ENCODE data around the gene PNPLA8.

Gene PNPLA8

DNA sequence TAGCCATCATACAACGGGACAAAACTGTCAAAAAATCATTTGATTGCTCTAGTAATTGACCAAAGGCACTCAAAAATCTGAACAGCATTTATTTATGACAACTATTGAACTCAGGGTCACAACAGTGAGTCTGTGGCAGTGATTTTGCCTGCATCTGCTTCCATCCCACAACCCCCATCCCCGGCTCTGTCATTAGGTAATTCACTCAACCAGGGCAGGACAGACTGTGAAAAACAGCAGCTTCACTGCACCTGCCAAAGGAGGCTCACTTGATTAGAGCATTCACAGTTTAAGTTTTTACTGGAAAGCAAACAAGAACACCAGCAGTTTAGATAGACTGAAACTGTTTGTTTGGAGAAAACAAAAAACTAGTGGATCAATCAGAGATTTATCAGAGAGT, 91.9 kb downstream of the PNPLA8 start:
- DNase-seq: no peak

- no peak for DNase-seq
Observed at GRCh38 chr7:108431099-108431498, 94.8 kb downstream of the PNPLA8 start.

DNA sequence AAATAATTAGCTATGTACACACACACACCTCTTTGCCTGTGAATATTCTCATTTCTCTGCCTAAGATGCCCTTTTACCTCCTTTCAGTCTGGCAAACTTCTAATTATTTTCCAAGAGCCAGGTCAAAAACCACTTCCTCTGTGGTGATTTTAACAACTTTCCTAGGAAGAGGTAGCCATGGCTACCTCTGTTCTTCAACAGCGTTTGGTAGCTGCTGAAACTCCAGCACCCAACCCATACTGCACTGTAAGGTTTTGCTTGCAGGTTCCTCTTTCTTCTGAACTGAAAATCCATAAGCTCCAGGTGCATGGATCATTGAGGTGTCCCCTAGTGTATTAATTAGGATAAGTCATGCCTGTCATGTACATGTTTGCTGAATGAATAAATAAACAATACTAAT, 95.3 kb downstream of the PNPLA8 start:
- no peak for DNase-seq

- DNase-seq: no peak
Observed at GRCh38 chr7:108427766-108428165, 98.2 kb downstream of the PNPLA8 start.

GRCh38 chr7:108425714-108426275, 100.1 kb downstream of the PNPLA8 start:
- no peak for DNase-seq

DNA sequence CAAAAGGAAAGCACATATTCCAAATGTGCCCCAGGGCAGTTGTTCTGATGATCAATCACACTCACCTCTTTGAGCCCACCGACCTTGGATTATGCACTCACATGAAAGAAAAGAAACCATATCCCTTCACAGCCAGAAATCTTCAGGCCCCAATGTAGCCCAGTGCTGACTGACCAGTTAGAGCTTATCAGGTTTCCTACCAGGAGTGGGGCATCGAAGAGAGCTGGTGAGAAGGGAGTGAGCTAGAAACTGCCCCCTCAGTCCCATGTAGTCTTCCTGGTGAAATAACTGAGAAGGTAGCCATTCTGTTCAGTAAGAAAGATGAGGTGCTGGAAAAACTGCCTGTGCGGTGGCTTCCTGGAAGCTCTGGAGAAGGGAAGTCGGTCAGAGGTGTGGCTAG, 101.9 kb downstream of the PNPLA8 start:
- DNase-seq: no peak

GRCh38 chr7:108423089-108423989, 102.6 kb downstream of the PNPLA8 start:
- no peak for DNase-seq

DNA sequence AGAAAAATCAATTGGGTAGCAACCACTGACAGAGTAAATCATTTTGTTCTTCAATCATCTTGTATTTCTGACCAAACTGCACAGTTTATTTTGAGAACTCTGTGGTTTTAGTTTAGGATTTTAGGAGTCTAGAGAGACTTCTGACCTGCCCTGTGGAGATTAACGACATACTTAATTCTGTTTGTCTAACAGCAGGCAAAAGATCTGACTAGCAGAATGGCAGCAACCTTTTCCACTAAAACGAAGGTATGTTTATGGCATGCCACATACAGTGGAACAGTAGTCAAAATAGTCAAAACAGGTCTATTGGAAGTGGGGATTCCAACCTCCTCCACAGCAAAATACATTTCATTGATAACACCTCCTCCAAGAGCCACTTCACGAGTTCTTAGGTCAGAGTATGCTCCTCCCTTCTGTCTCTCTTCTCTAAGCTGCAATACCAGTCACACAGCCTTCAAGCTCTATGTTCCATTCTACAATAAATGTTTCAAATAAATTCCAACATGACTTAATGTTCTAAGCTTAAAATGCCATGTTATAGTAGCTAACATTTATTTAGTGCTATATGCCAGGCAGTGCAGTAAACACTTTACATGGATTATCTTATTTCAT, 104.1 kb downstream of the PNPLA8 start:
- no peak for DNase-seq

Data from CD4-positive, alpha-beta T cell treated with Interferon gamma for 1 hour (primary cell).